Liver (tissue), 9 donors: ENCODE data around the gene APOD. TPM values are rescaled to one million over a fixed set of nuclear protein-coding genes. Genes with fewer than 3 reads are reported as not detected.
"Not testable (repeated sequence)": the region's sequence is repeated elsewhere in the genome, so short reads cannot be mapped to it uniquely, and the experiment has no call there.

ENCODE experiments used
- DNase-seq: peaks from one replicate; pipeline ENCODE4 v3.0.0-alpha.2; 2017; ENCODE audit warnings: low spot score
- H3K27ac ChIP-seq, 2 donors: one replicate each; pipeline ENCODE4 v1.7.0; 2013; ENCODE audit warnings: inconsistent platforms in 2 of 2, low read length in 2 of 2, control low read depth in 1 of 2, low read depth in 1 of 2, mild to moderate bottlenecking in 1 of 2
- H3K27me3 ChIP-seq, 4 donors: one replicate each; pipeline versions ENCODE4 v1.6.1 to v1.7.0; 2013; ENCODE audit warnings: low read length in 3 of 4, inconsistent platforms in 1 of 4, mild to moderate bottlenecking in 1 of 4, moderate library complexity in 1 of 4; ENCODE audit not compliant: control insufficient read depth in 4 of 4, insufficient read depth in 4 of 4
- H3K36me3 ChIP-seq, 4 donors: one replicate each; pipeline versions ENCODE4 v1.6.1 to v1.7.0; 2013; ENCODE audit warnings: low read length in 3 of 4, mild to moderate bottlenecking in 3 of 4, low read depth in 1 of 4, moderate library complexity in 1 of 4; ENCODE audit not compliant: control insufficient read depth in 4 of 4, insufficient read depth in 3 of 4
- H3K4me1 ChIP-seq, 4 donors: one replicate each; pipeline versions ENCODE4 v1.6.1 to v1.7.0; 2013; ENCODE audit warnings: low read length in 3 of 4, mild to moderate bottlenecking in 3 of 4, moderate library complexity in 1 of 4; ENCODE audit not compliant: control insufficient read depth in 4 of 4, insufficient read depth in 4 of 4
- H3K4me3 ChIP-seq, 3 donors: one replicate each; pipeline versions ENCODE4 v1.6.1 to v1.7.0; 2013; ENCODE audit warnings: low read length in 3 of 3, control low read depth in 1 of 3, low read depth in 1 of 3, mild to moderate bottlenecking in 1 of 3
- H3K9ac ChIP-seq, 2 donors: one replicate each; pipeline ENCODE4 v1.7.0; 2013; ENCODE audit warnings: low read length in 2 of 2, mild to moderate bottlenecking in 2 of 2, moderate library complexity in 2 of 2, control low read depth in 1 of 2, low read depth in 1 of 2
- H3K9me3 ChIP-seq, 4 donors: one replicate each; pipeline versions ENCODE4 v1.6.1 to v1.7.0; 2013; ENCODE audit warnings: low read length in 3 of 4; ENCODE audit not compliant: control insufficient read depth in 4 of 4
- EGR1 ChIP-seq, 2 donors: IDR thresholded peaks; 2 replicates each; pipeline ENCODE4 v1.6.1; 2016 to 2018; ENCODE audit warnings: antibody characterized with exemption in 2 of 2, low read depth in 2 of 2
- FOXA1 ChIP-seq: IDR thresholded peaks from 2 replicates; pipeline ENCODE4 v1.6.1; 2016; ENCODE audit warnings: antibody characterized with exemption
- FOXA2 ChIP-seq: IDR thresholded peaks from 2 replicates; pipeline ENCODE4 v1.6.1; 2016; ENCODE audit warnings: antibody characterized with exemption
- GABPA ChIP-seq, 2 donors: IDR thresholded peaks in 1 of 2; conservative IDR thresholded peaks in 1 of 2; 2 replicates each; pipeline ENCODE4 v1.6.1; 2016; ENCODE audit warnings: antibody characterized with exemption in 2 of 2, mild to moderate bottlenecking in 1 of 2, moderate library complexity in 1 of 2
- HNF4A ChIP-seq, 2 donors: conservative IDR thresholded peaks; 2 replicates each; pipeline ENCODE4 v1.6.1; 2016; ENCODE audit warnings: antibody characterized with exemption in 2 of 2, mild to moderate bottlenecking in 2 of 2
- HNF4G ChIP-seq: IDR thresholded peaks from 2 replicates; pipeline ENCODE4 v1.6.1; 2016; ENCODE audit warnings: antibody characterized with exemption
- JUND ChIP-seq, 2 donors: IDR thresholded peaks; 2 replicates each; pipeline ENCODE4 v1.6.1; 2016; ENCODE audit warnings: antibody characterized with exemption in 2 of 2
- MAX ChIP-seq: IDR thresholded peaks from 2 replicates; pipeline ENCODE4 v1.6.1; 2016; ENCODE audit warnings: antibody characterized with exemption
- NR2F2 ChIP-seq: IDR thresholded peaks from 2 replicates; pipeline ENCODE4 v1.6.1; 2016; ENCODE audit warnings: antibody characterized with exemption
- RAD21 ChIP-seq, 2 donors: IDR thresholded peaks; 2 replicates each; pipeline ENCODE4 v1.6.1; 2016; ENCODE audit warnings: antibody characterized with exemption in 2 of 2, mild to moderate bottlenecking in 2 of 2
- RXRA ChIP-seq, 2 donors: IDR thresholded peaks; 2 replicates each; pipeline ENCODE4 v1.6.1; 2017 to 2018; ENCODE audit warnings: antibody characterized with exemption in 2 of 2, mild to moderate bottlenecking in 1 of 2
- SP1 ChIP-seq: IDR thresholded peaks from 2 replicates; pipeline ENCODE4 v1.6.1; 2018; ENCODE audit warnings: antibody characterized with exemption, mild to moderate bottlenecking
- TAF1 ChIP-seq: conservative IDR thresholded peaks from 2 replicates; pipeline ENCODE4 v1.6.1; 2016; ENCODE audit warnings: antibody characterized with exemption, mild to moderate bottlenecking
- YY1 ChIP-seq: IDR thresholded peaks from 2 replicates; pipeline ENCODE4 v1.6.1; 2016; ENCODE audit warnings: antibody characterized with exemption, mild to moderate bottlenecking
- ZBTB33 ChIP-seq: IDR thresholded peaks from 2 replicates; pipeline ENCODE4 v1.6.1; 2016; ENCODE audit warnings: antibody characterized with exemption
- WGBS: extraction: QIAGEN DNeasy Blood & Tissue Kit; methylation state at CpG from one replicate; pipeline ENCODE4 v1.1.7; 2013; 5-methylcytosine and 5-hydroxymethylcytosine counted together
- polyA plus RNA-seq, 2 donors: library from polyadenylated mRNA; stranded (reverse) in 1 of 2; unstranded in 1 of 2; fragments of 200-250 nt in 1 of 2; fragments of >200 nt in 1 of 2; fragmentation: Nextera tagmentation in 1 of 2; extraction: Ambion mirVana in 1 of 2; gene quantifications; one replicate each; pipeline versions ENCODE4 v1.2.1 to v1.2.3, GENCODE V29; 2013 to 2015
- total RNA-seq, 2 donors: library from RNA; depleted of rRNA; stranded (reverse); fragments of >200 nt; gene quantifications; one replicate each; pipeline ENCODE4 v1.2.3, GENCODE V29; 2014
- TF ChIP-seq, protein P1 (sequence below): IDR thresholded peaks from 2 replicates; pipeline ENCODE4 v1.6.1; 2016; ENCODE audit warnings: antibody characterized with exemption
- TF ChIP-seq, protein P2 (sequence below): fragments of 150-350 bp; IDR thresholded peaks from 2 replicates; pipeline ENCODE4 v1.5.1; 2017; ENCODE audit warnings: improper control_type of control experiment, low read depth, low read length; ENCODE audit not compliant: missing input control
- donor health status: healthy.
- donor health status: healthy.
- donor health status: healthy.
- donor health status: healthy.
- donor health status: healthy.

The APOD gene
- total and polyA plus RNA-seq, 4 donors, result 0.33 to 4.0 (median 0.56) TPM; not detected in 1

- not testable (repeated sequence) for H3K27me3 ChIP-seq, H3K4me1 ChIP-seq, H3K9ac ChIP-seq, DNase-seq, H3K4me3 ChIP-seq, H3K9me3 ChIP-seq, H3K27ac ChIP-seq, H3K36me3 ChIP-seq
- WGBS, result 59% methylated on average over 13 of the region's 15 CpGs
- peak; percentile 22 to 48 for TF ChIP-seq HNF4A (conservative IDR thresholded peaks at IDR 0.05)
These were observed 32.3 kb upstream of the APOD start for GRCh38 chr3:195615952-195616537.

DNA sequence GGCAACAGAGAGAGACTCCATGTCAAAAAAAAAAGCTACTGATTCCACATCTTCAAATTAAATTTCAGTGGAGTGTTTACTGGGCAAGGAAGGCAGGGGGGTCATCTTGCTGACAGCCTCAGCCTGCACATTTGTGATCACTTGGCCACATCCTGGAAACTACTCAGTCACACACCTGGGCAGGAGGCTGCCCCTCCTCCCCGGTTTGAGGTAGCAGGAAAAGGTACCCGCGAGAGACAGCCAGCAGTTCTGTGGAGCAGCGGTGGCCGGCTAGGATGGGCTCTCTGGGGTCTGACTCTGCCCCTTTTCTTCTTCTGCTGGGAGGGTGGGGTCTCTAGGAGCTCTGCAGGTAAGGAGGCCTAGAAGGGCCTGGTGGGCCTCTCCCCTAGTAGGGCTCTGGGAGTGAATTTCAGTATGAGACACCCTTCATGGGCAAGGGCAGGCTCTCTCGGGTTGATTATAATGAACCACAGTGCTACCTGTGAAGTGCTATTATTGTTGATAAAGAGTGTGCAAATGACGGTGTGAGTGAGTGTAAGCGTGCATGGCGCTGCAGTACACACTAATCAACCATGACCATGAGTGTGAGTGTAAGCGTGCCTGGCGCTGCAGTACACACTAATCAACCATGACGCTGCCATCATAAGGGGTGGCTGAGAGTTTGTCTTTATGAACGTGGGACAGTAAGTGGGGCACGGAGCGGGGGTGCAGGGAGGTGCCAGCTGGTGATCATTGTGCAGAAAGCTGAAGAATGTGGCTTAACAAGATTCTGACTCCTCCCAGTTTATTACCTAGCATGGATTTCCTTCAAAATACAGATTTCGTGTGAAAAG, 31.1 kb upstream of the APOD start:
- 88% methylated on average over 15 of the region's 16 CpGs for WGBS
- not testable (repeated sequence) for H3K27ac ChIP-seq, H3K4me3 ChIP-seq, H3K9me3 ChIP-seq, H3K27me3 ChIP-seq, H3K36me3 ChIP-seq, H3K4me1 ChIP-seq, DNase-seq, H3K9ac ChIP-seq

DNA sequence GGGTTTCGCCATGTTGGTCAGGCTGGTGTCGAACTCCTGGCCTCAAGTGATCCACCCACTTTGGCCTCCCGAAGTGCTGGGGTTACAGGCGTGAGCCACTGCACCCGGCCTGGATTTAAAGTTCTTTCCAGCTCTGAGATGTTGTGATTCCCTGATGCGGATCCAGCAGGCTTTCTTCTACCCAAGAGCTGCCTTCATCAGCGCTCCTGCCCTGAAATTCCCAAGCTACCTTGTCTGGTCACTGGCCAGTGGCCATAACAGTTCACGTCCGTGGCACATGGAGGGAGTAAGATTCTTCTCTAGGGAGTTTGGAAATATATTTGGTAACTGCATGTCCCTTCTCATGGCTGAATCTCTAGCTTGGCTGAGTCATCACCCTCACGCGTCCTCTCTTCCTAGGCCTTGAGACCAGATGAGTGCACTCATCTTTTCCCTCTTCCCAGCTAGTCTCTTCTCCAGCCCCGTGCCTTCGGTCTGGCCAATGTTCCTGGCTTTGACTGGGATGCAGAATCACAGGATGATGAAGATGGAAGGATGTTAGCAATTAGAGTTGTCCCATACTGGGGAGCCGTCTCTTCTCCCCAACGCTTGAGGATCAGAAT, 29.8 kb upstream of the APOD start:
- no peaks in the 10 kb centered on the region for H3K36me3 ChIP-seq
- 89% methylated on average over 15 of the region's 15 CpGs for WGBS
- H3K9me3 ChIP-seq, result no peaks in the 10 kb centered on the region
- no peaks in the 10 kb centered on the region for H3K4me1 ChIP-seq
- no peak overlapping the region for H3K4me3 ChIP-seq
- H3K9ac ChIP-seq, result no peak overlapping the region
- H3K27ac ChIP-seq, result no peak overlapping the region
- DNase-seq, result no peak
- H3K27me3 ChIP-seq, result no peaks in the 10 kb centered on the region
- TF ChIP-seq EGR1 (IDR thresholded peaks at IDR 0.05; ENCODE audit: low read depth in 2 of 2) (no peak), MAX (no peak), RAD21 (IDR thresholded peaks at IDR 0.05) (no peak), YY1 (no peak), JUND (IDR thresholded peaks at IDR 0.05) (no peak), FOXA1 (no peak), FOXA2 (no peak), HNF4G (no peak), TAF1 (no peak), SP1 (no peak), RXRA (IDR thresholded peaks at IDR 0.05) (no peak), HNF4A (conservative IDR thresholded peaks at IDR 0.05) (no peak), NR2F2 (no peak), GABPA (IDR thresholded peaks at IDR 0.05 in 1 of 2, conservative IDR thresholded peaks at IDR 0.05 in 1 of 2) (no peak), ZBTB33 (no peak)
- TF ChIP-seq, protein P1, sequence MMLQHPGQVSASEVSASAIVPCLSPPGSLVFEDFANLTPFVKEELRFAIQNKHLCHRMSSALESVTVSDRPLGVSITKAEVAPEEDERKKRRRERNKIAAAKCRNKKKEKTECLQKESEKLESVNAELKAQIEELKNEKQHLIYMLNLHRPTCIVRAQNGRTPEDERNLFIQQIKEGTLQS, result no peak
- TF ChIP-seq, protein P2, sequence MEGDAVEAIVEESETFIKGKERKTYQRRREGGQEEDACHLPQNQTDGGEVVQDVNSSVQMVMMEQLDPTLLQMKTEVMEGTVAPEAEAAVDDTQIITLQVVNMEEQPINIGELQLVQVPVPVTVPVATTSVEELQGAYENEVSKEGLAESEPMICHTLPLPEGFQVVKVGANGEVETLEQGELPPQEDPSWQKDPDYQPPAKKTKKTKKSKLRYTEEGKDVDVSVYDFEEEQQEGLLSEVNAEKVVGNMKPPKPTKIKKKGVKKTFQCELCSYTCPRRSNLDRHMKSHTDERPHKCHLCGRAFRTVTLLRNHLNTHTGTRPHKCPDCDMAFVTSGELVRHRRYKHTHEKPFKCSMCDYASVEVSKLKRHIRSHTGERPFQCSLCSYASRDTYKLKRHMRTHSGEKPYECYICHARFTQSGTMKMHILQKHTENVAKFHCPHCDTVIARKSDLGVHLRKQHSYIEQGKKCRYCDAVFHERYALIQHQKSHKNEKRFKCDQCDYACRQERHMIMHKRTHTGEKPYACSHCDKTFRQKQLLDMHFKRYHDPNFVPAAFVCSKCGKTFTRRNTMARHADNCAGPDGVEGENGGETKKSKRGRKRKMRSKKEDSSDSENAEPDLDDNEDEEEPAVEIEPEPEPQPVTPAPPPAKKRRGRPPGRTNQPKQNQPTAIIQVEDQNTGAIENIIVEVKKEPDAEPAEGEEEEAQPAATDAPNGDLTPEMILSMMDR, result no peak
